Stimulated activated CD8-positive, alpha-beta memory T cell treated with anti-CD3 and anti-CD28 coated beads, Interleukin-4, amount 100 ng/mL, for 48 hours (primary cell): Measurements from ENCODE around the gene MYO1F.
A peak's percentile ranks its signal among the peaks of the same experiment; 100 is the strongest.

Experiments
- DNase-seq: peaks from one replicate; pipeline ENCODE4 v3.0.0-alpha.2; 2020

MYO1F gene

GRCh38 chr19:8514505-8515009, 62.7 kb downstream of the MYO1F start:
- DNase-seq: peak; percentile 43

GRCh38 chr19:8513687-8514504, 63.3 kb downstream of the MYO1F start, which contains the start of gene ZNF414:
Gene ZNF414 (minus strand): TSS chr19:8514167. CDS start chr19:8514046, 121 bp downstream.
- DNase-seq: peak; percentile 98

- DNase-seq: no peak
Observed at GRCh38 chr19:8513036-8513686, 64.1 kb downstream of the MYO1F start.

- DNase-seq: peak; percentile 65
Observed at GRCh38 chr19:8512115-8512967, 64.9 kb downstream of the MYO1F start.

- no peak for DNase-seq
Observed at GRCh38 chr19:8511573-8512101, 65.6 kb downstream of the MYO1F start.

- DNase-seq: no peak
Observed at GRCh38 chr19:8510589-8511115, 66.6 kb downstream of the MYO1F start.

- DNase-seq: no peak
Observed at GRCh38 chr19:8506402-8506957, 70.8 kb downstream of the MYO1F start.

- DNase-seq: peak; percentile 87
Observed at GRCh38 chr19:8505680-8506401, 71.4 kb downstream of the MYO1F start.

- no peak for DNase-seq
Observed at GRCh38 chr19:8504919-8505318, 72.3 kb downstream of the MYO1F start.

GRCh38 chr19:8504171-8504570, 73.1 kb downstream of the MYO1F start:
- DNase-seq: no peak

GRCh38 chr19:8503510-8503909, 73.7 kb downstream of the MYO1F start:
- DNase-seq: no peak

GRCh38 chr19:8501981-8502380, 75.3 kb downstream of the MYO1F start:
- no peak for DNase-seq

GRCh38 chr19:8501516-8501915, 75.7 kb downstream of the MYO1F start:
- no peak for DNase-seq

GRCh38 chr19:8500158-8500557, 77.1 kb downstream of the MYO1F start:
- DNase-seq: no peak

GRCh38 chr19:8499048-8499833, 78.0 kb downstream of the MYO1F start:
- DNase-seq: no peak

- DNase-seq: no peak
Observed at GRCh38 chr19:8498295-8498694, 78.9 kb downstream of the MYO1F start.

- no peak for DNase-seq
Observed at GRCh38 chr19:8494158-8494557, 83.1 kb downstream of the MYO1F start.

- no peak for DNase-seq
Observed at GRCh38 chr19:8491574-8491973, 85.7 kb downstream of the MYO1F start.

- no peak for DNase-seq
Observed at GRCh38 chr19:8490873-8491272, 86.4 kb downstream of the MYO1F start.

- DNase-seq: no peak
Observed at GRCh38 chr19:8490395-8490760, 86.9 kb downstream of the MYO1F start.
